Tibial nerve (tissue), 3 donors: ENCODE measurements around the gene MAD2L2.

ENCODE experiments used
- POLR2A ChIP-seq, 2 donors: fragments of 450-650 bp; IDR thresholded peaks; one replicate each; pipeline ENCODE4 v1.6.1; 2017; ENCODE audit warnings: antibody characterized with exemption in 2 of 2, mild to moderate bottlenecking in 2 of 2, moderate library complexity in 2 of 2
- TF ChIP-seq, protein P1 (sequence below), 5 experiments: fragments of 200-600 bp in 3 of 5; fragments of 450-650 bp in 2 of 5; sonication (generic) in 3 of 5; IDR thresholded peaks; one replicate each; pipeline ENCODE4 v1.5.1; 2016 to 2019; ENCODE audit warnings: antibody characterized with exemption in 5 of 5, mild to moderate bottlenecking in 3 of 5, moderate library complexity in 2 of 5

DNA sequence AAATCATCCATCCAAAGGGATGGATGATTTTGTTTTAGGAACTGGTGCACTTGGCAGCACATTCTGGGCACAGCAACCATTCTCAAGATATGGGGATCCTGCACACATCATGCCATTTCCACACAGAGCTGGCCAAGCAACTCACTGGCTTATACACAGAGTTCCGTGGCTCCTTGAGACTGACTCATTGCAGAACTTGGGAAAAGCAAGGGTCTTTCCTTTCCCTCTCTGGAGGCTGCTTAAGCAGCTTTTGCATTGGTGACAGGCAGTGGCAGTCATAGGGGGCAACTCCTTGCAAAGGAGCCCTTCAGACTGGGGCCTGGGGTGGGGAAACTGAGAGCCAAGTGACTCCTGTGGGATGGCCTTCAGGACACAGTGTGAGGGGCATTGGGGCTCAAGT lies 1.9 kb upstream of the MAD2L2 start:
- TF ChIP-seq POLR2A (IDR thresholded peaks at IDR 0.05) = no peak
- TF ChIP-seq, protein P1, sequence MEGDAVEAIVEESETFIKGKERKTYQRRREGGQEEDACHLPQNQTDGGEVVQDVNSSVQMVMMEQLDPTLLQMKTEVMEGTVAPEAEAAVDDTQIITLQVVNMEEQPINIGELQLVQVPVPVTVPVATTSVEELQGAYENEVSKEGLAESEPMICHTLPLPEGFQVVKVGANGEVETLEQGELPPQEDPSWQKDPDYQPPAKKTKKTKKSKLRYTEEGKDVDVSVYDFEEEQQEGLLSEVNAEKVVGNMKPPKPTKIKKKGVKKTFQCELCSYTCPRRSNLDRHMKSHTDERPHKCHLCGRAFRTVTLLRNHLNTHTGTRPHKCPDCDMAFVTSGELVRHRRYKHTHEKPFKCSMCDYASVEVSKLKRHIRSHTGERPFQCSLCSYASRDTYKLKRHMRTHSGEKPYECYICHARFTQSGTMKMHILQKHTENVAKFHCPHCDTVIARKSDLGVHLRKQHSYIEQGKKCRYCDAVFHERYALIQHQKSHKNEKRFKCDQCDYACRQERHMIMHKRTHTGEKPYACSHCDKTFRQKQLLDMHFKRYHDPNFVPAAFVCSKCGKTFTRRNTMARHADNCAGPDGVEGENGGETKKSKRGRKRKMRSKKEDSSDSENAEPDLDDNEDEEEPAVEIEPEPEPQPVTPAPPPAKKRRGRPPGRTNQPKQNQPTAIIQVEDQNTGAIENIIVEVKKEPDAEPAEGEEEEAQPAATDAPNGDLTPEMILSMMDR (IDR thresholded peaks at IDR 0.05) = no peak
